Fibroblast of mammary gland (primary cell): ENCODE measurements around the gene TMEM132C.

Experiments used
- DNase-seq: peaks from one replicate; pipeline ENCODE4 v3.0.0-alpha.2; 2010; ENCODE audit warnings: low read depth
- H3K4me3 ChIP-seq: 2 replicates; pipeline ENCODE4 v1.5.1; 2011; ENCODE audit warnings: low read depth, mild to moderate bottlenecking, low read length, moderate library complexity; ENCODE audit not compliant: control insufficient read depth
- CTCF ChIP-seq: conservative IDR thresholded peaks from 2 replicates; pipeline ENCODE4 v1.5.1; 2011; ENCODE audit warnings: low read depth, low read length, inconsistent platforms; ENCODE audit not compliant: control insufficient read depth, insufficient read depth

TMEM132C gene

GRCh38 chr12:128449146-128449894 is 182.3 kb downstream of the TMEM132C start:
- TF ChIP-seq CTCF, result no peak
- no peak for DNase-seq

GRCh38 chr12:128450810-128451209 is 183.8 kb downstream of the TMEM132C start:
- H3K4me3 ChIP-seq, result no peak overlapping the region
- no peak for TF ChIP-seq CTCF
- no peak for DNase-seq

More at GRCh38 chr12:128449146-128449894, 182.3 kb downstream of the TMEM132C start:
- no peak overlapping the region for H3K4me3 ChIP-seq

- no peak for DNase-seq
- no peak for TF ChIP-seq CTCF
- no peak overlapping the region for H3K4me3 ChIP-seq
Measured at GRCh38 chr12:128455851-128456250, 188.9 kb downstream of the TMEM132C start.

GRCh38 chr12:128456922-128457321 is 190.0 kb downstream of the TMEM132C start:
- DNase-seq, result no peak
- H3K4me3 ChIP-seq, result no peak overlapping the region
- no peak for TF ChIP-seq CTCF

- H3K4me3 ChIP-seq, result no peak overlapping the region
- TF ChIP-seq CTCF, result no peak
- DNase-seq, result no peak
Measured at GRCh38 chr12:128458301-128458974, 191.5 kb downstream of the TMEM132C start.

GRCh38 chr12:128459067-128459466 is 192.1 kb downstream of the TMEM132C start:
- no peak overlapping the region for H3K4me3 ChIP-seq
- no peak for DNase-seq

More at GRCh38 chr12:128459067-128459466, 192.1 kb downstream of the TMEM132C start:
- TF ChIP-seq CTCF, result no peak
